ENCODE measurements around the gene SLC29A2. TPM values are rescaled to one million over a fixed set of nuclear protein-coding genes. Genes with fewer than 3 reads are reported as not detected.

Gene SLC29A2
- total and polyA plus RNA-seq, 2 of the 8 experiments (the other 6 are each of a cell fraction or from before 2014, with no cell fraction given): 29.3 to 31.6 TPM

- TF ChIP-seq TEAD4 (IDR thresholded peaks at IDR 0.05; ENCODE audit: low read depth, low read length): no peak
- Histone ChIP-seq H3K14ac (ENCODE audit: insufficient read length) (no peak overlapping the region), H2BK12ac (ENCODE audit: low read depth, low read length) (no peak overlapping the region), H2BK20ac (ENCODE audit: low read length) (no peak overlapping the region), H4K5ac (ENCODE audit: insufficient read length, low read depth, low read length) (no peak overlapping the region), H3K23ac (ENCODE audit: insufficient read length) (no peak overlapping the region), H3K9ac (replicated peaks in 1 of 4; ENCODE audit: extremely low read depth in 1 of 4, low read depth in 3 of 4, low read length in 3 of 4) (no peak overlapping the region), H2BK5ac (ENCODE audit: low read depth, low read length) (no peak overlapping the region), H4K20me1 (replicated peaks in 1 of 2; ENCODE audit: control insufficient read depth in 1 of 2, insufficient read depth in 2 of 2, low read length in 2 of 2) (no peaks in the 10 kb centered on the region), H3K27me3 (replicated peaks in 1 of 4; ENCODE audit: control insufficient read depth in 3 of 4, extremely low read depth in 1 of 4, insufficient read depth in 3 of 4, low read length in 3 of 4) (peaks cover 0 to 2% (median 0%) of the 10 kb centered on the region in 4 experiments; a peak in 3 of 7 replicates), H2BK120ac (replicated peaks; ENCODE audit: low read depth, low read length) (no peak overlapping the region), H3K27ac (ENCODE audit: low read depth, low read length) (no peak overlapping the region), H3K79me2 (ENCODE audit: control insufficient read depth in 1 of 2, insufficient read depth in 2 of 2, low read length in 2 of 2) (peaks cover 0 to 5% of the 10 kb centered on the region in 2 experiments; a peak in 2 of 4 replicates), H3K9me3 (ENCODE audit: insufficient read depth in 2 of 2, low read depth in 1 of 2, low read length in 1 of 2) (no peaks in the 10 kb centered on the region), H3K18ac (ENCODE audit: extremely low read depth, low read length) (no peak overlapping the region), H3K4me1 (replicated peaks in 1 of 4; ENCODE audit: control insufficient read depth in 3 of 4, insufficient read depth in 4 of 4, low read length in 3 of 4) (peaks cover 0 to 15% (median 9%) of the 10 kb centered on the region in 4 experiments; a peak in 6 of 7 replicates), H3K4me2 (ENCODE audit: insufficient read depth in 1 of 2, low read depth in 2 of 2, low read length in 2 of 2) (peak overlapping the region in 1 of 2 experiments; percentile 80; a peak in 1 of 4 replicates), H3K23me2 (ENCODE audit: low read depth, low read length) (peaks cover 21% of the 10 kb centered on the region), H2AFZ (ENCODE audit: low read length) (no peak overlapping the region), H2AK5ac (ENCODE audit: low read depth, low read length) (no peak overlapping the region), H3K79me1 (ENCODE audit: low read depth, low read length) (no peaks in the 10 kb centered on the region; the same call in 1 of the 2 replicates), H3K4me3 (ENCODE audit: extremely low read depth in 1 of 4, insufficient read depth in 2 of 4, low read depth in 3 of 4, low read length in 4 of 4) (no peak overlapping the region), H4K8ac (ENCODE audit: extremely low read depth, insufficient read depth, low read length) (no peak overlapping the region), H4K91ac (replicated peaks; ENCODE audit: insufficient read length, low read length) (no peak overlapping the region), H2BK15ac (ENCODE audit: low read length) (no peak overlapping the region), H3K36me3 (ENCODE audit: control insufficient read depth in 2 of 4, insufficient read depth in 4 of 4, low read length in 3 of 4) (peaks cover 0 to 2% (median under 1%) of the 10 kb centered on the region in 4 experiments; a peak in 2 of 8 replicates), H3K4ac (replicated peaks; ENCODE audit: insufficient read length, low read depth, low read length) (no peak overlapping the region), H3K56ac (replicated peaks; ENCODE audit: insufficient read length, low read depth, low read length) (no peak overlapping the region)
- 93% methylated on average over 2 of the region's 2 CpGs; no CpG with 5 or more reads in 1 of the 2 experiments for WGBS, 2 experiments (ENCODE audit: extremely low coverage in 1 of 2, insufficient coverage in 1 of 2, insufficient read length in 1 of 2, insufficient replicate concordance in 2 of 2, low coverage in 1 of 2, low lambda C conversion rate in 2 of 2, missing lambda C conversion rate in 1 of 2)
- ChIA-PET CTCF (ENCODE audit: partially characterized antibody) (interaction anchor here (1.3 to 3.2 kb wide), 3 partner anchors 14 to 37 kb away, joined by 3 to 27 read pairs (median 10); no protein-coding TSS in a partner anchor), POLR2A (ENCODE audit: partially characterized antibody) (interaction anchor here (0.9 to 28.7 kb wide), 6 partner anchors 8 to 51 kb away, joined by 3 to 487 read pairs (median 7); partner anchors contain the start of genes RIN1 and SLC29A2)
- DNase-seq (ENCODE audit: low read depth in 1 of 2, low spot score in 2 of 2) (no peak), FAIRE-seq (no peak)
Measured at GRCh38 chr11:66349084-66349386, 22.5 kb downstream of the SLC29A2 start.
